ENCODE measurements around the gene CYB5A.

- TF ChIP-seq, protein P1, sequence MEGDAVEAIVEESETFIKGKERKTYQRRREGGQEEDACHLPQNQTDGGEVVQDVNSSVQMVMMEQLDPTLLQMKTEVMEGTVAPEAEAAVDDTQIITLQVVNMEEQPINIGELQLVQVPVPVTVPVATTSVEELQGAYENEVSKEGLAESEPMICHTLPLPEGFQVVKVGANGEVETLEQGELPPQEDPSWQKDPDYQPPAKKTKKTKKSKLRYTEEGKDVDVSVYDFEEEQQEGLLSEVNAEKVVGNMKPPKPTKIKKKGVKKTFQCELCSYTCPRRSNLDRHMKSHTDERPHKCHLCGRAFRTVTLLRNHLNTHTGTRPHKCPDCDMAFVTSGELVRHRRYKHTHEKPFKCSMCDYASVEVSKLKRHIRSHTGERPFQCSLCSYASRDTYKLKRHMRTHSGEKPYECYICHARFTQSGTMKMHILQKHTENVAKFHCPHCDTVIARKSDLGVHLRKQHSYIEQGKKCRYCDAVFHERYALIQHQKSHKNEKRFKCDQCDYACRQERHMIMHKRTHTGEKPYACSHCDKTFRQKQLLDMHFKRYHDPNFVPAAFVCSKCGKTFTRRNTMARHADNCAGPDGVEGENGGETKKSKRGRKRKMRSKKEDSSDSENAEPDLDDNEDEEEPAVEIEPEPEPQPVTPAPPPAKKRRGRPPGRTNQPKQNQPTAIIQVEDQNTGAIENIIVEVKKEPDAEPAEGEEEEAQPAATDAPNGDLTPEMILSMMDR (IDR thresholded peaks at IDR 0.05), result no peak
- TF ChIP-seq POLR2A (IDR thresholded peaks at IDR 0.05), result no peak
These were observed 27.3 kb downstream of the CYB5A start for GRCh38 chr18:74264303-74265020.
